GM18526 (cell line): Measurements from ENCODE around the gene RASGRF2.

Source experiments
- POLR2A ChIP-seq: IDR thresholded peaks from 3 replicates; pipeline ENCODE4 v1.6.1; 2011; ENCODE audit not compliant: insufficient read length; ENCODE audit errors: extremely low read depth

RASGRF2 gene

GRCh38 chr5:81203729-81204128 is 243.6 kb downstream of the RASGRF2 start:
- no peak for TF ChIP-seq POLR2A

GRCh38 chr5:81204205-81204604 is 244.0 kb downstream of the RASGRF2 start:
- no peak for TF ChIP-seq POLR2A

- no peak for TF ChIP-seq POLR2A
These were observed 244.9 kb downstream of the RASGRF2 start for GRCh38 chr5:81205058-81205457.

- no peak for TF ChIP-seq POLR2A
These were observed 246.8 kb downstream of the RASGRF2 start for GRCh38 chr5:81207009-81207408.

- no peak for TF ChIP-seq POLR2A
These were observed 248.7 kb downstream of the RASGRF2 start for GRCh38 chr5:81208904-81209303.

- TF ChIP-seq POLR2A, result no peak
These were observed 249.2 kb downstream of the RASGRF2 start for GRCh38 chr5:81209386-81209785.

- TF ChIP-seq POLR2A, result no peak
These were observed 249.8 kb downstream of the RASGRF2 start for GRCh38 chr5:81209869-81210493.

- TF ChIP-seq POLR2A, result no peak
These were observed 252.1 kb downstream of the RASGRF2 start for GRCh38 chr5:81212211-81212751.

GRCh38 chr5:81213070-81213469 is 252.9 kb downstream of the RASGRF2 start:
- no peak for TF ChIP-seq POLR2A

- no peak for TF ChIP-seq POLR2A
These were observed 254.7 kb downstream of the RASGRF2 start for GRCh38 chr5:81214848-81215247.

- no peak for TF ChIP-seq POLR2A
These were observed 256.0 kb downstream of the RASGRF2 start for GRCh38 chr5:81216152-81216551.

GRCh38 chr5:81219389-81219788 is 259.2 kb downstream of the RASGRF2 start:
- no peak for TF ChIP-seq POLR2A

GRCh38 chr5:81222285-81222684 is 262.1 kb downstream of the RASGRF2 start:
- no peak for TF ChIP-seq POLR2A

GRCh38 chr5:81225463-81225862 is 265.3 kb downstream of the RASGRF2 start:
- no peak for TF ChIP-seq POLR2A

- no peak for TF ChIP-seq POLR2A
These were observed 266.1 kb downstream of the RASGRF2 start for GRCh38 chr5:81226286-81226685.

- no peak for TF ChIP-seq POLR2A
These were observed 266.8 kb downstream of the RASGRF2 start for GRCh38 chr5:81226949-81227348.

GRCh38 chr5:81228084-81228483 is 267.9 kb downstream of the RASGRF2 start:
- no peak for TF ChIP-seq POLR2A
